CD14-positive monocyte (primary cell): ENCODE data around the gene PIGO. TPM values are rescaled to one million over a fixed set of nuclear protein-coding genes. Genes with fewer than 3 reads are reported as not detected.
A peak's percentile ranks its signal among the peaks of the same experiment; 100 is the strongest.

Experiments used
- DNase-seq, 3 donors: peaks; one replicate each; pipeline ENCODE4 v3.0.0-alpha.2; 2011 to 2022
- H2AFZ ChIP-seq: 2 replicates; pipeline ENCODE4 v1.6.0; 2012; ENCODE audit warnings: mild to moderate bottlenecking, low read depth, low read length, inconsistent platforms; ENCODE audit not compliant: insufficient read depth, poor library complexity, severe bottlenecking
- H3K27ac ChIP-seq, 2 donors: 1 replicate in 1 of 2; 2 replicates in 1 of 2; pipeline ENCODE4 v1.5.1; 2012 to 2013; ENCODE audit warnings: low read length in 2 of 2, control low read depth in 1 of 2, inconsistent platforms in 1 of 2, low read depth in 1 of 2, mild to moderate bottlenecking in 1 of 2
- H3K27me3 ChIP-seq, 2 donors: one replicate each; pipeline versions ENCODE4 v1.6.0 to v1.6.1; 2011 to 2013; ENCODE audit warnings: low read length in 2 of 2; ENCODE audit not compliant: control insufficient read depth in 2 of 2, insufficient read depth in 2 of 2
- H3K36me3 ChIP-seq, 2 donors: replicated peaks in 1 of 2; 1 replicate in 1 of 2; 2 replicates in 1 of 2; pipeline versions ENCODE4 v1.5.1 to v1.6.1; 2012 to 2013; ENCODE audit warnings: low read length in 2 of 2, control low read depth in 1 of 2, inconsistent platforms in 1 of 2, mild to moderate bottlenecking in 1 of 2; ENCODE audit not compliant: insufficient read depth in 2 of 2, control insufficient read depth in 1 of 2
- H3K4me1 ChIP-seq, 2 donors: 1 replicate in 1 of 2; 2 replicates in 1 of 2; pipeline versions ENCODE4 v1.5.1 to v1.6.1; 2012 to 2013; ENCODE audit warnings: low read length in 2 of 2, control low read depth in 1 of 2, inconsistent platforms in 1 of 2, mild to moderate bottlenecking in 1 of 2, moderate library complexity in 1 of 2; ENCODE audit not compliant: insufficient read depth in 2 of 2, control insufficient read depth in 1 of 2
- H3K4me2 ChIP-seq: replicated peaks from 2 replicates; pipeline ENCODE3; 2012; ENCODE audit warnings: low read length, moderate library complexity, mild to moderate bottlenecking; ENCODE audit not compliant: poor library complexity, severe bottlenecking; ENCODE audit errors: extremely low read depth
- H3K4me3 ChIP-seq, 3 experiments: fragments of 200-600 bp in 1 of 3; sonication (generic) in 1 of 3; replicated peaks in 1 of 3; 1 replicate in 2 of 3; 2 replicates in 1 of 3; pipeline ENCODE4 v1.5.1; 2011 to 2013; ENCODE audit warnings: low read length in 3 of 3, mild to moderate bottlenecking in 3 of 3, control low read depth in 2 of 3, low read depth in 2 of 3, inconsistent platforms in 1 of 3, moderate library complexity in 1 of 3
- H3K79me2 ChIP-seq: 2 replicates; pipeline ENCODE4 v1.6.0; 2012; ENCODE audit warnings: mild to moderate bottlenecking, control low read depth, inconsistent platforms, low read length, moderate library complexity; ENCODE audit not compliant: insufficient read depth
- H3K9ac ChIP-seq: 2 replicates; pipeline ENCODE4 v1.6.0; 2017; ENCODE audit warnings: low read length, mild to moderate bottlenecking; ENCODE audit not compliant: insufficient read depth, poor library complexity, severe bottlenecking
- H3K9me3 ChIP-seq, 2 donors: replicated peaks in 1 of 2; 1 replicate in 1 of 2; 2 replicates in 1 of 2; pipeline versions ENCODE4 v1.5.1 to v1.6.1; 2012 to 2013; ENCODE audit warnings: low read length in 2 of 2, control low read depth in 1 of 2; ENCODE audit not compliant: control insufficient read depth in 1 of 2, insufficient read depth in 1 of 2
- H4K20me1 ChIP-seq: 2 replicates; pipeline ENCODE4 v1.6.0; 2012; ENCODE audit warnings: mild to moderate bottlenecking, low read length, control low read depth, moderate library complexity; ENCODE audit not compliant: insufficient read depth
- H3K27ac Mint-ChIP-seq, 7 donors: one replicate each; pipeline ENCODE4 v1.8.0; 2020; ENCODE audit warnings: mild to moderate bottlenecking in 7 of 7, mixed read lengths in 7 of 7, moderate library complexity in 6 of 7, inconsistent platforms in 2 of 7
- H3K27me3 Mint-ChIP-seq, 3 donors: one replicate each; pipeline ENCODE4 v1.8.0; 2021 to 2022; ENCODE audit warnings: low read depth in 3 of 3, mild to moderate bottlenecking in 3 of 3, mixed read lengths in 3 of 3, moderate library complexity in 3 of 3, inconsistent platforms in 1 of 3
- H3K36me3 Mint-ChIP-seq, 2 donors: one replicate each; pipeline ENCODE4 v1.8.0; 2020; ENCODE audit warnings: mixed read lengths in 2 of 2, inconsistent platforms in 1 of 2, mild to moderate bottlenecking in 1 of 2
- H3K4me1 Mint-ChIP-seq: one replicate; pipeline ENCODE4 v1.8.0; 2020; ENCODE audit warnings: mild to moderate bottlenecking, mixed read lengths
- H3K4me3 Mint-ChIP-seq, 2 donors: one replicate each; pipeline ENCODE4 v1.8.0; 2020; ENCODE audit warnings: mild to moderate bottlenecking in 2 of 2, mixed read lengths in 2 of 2, moderate library complexity in 1 of 2
- H3K9me3 Mint-ChIP-seq, 7 donors: one replicate each; pipeline ENCODE4 v1.8.0; 2020 to 2022; ENCODE audit warnings: mixed read lengths in 7 of 7, mild to moderate bottlenecking in 6 of 7, moderate library complexity in 6 of 7, inconsistent platforms in 2 of 7
- CTCF ChIP-seq: fragments of 200-600 bp; IDR thresholded peaks from one replicate; pipeline ENCODE4 v1.8.0; 2022; ENCODE audit warnings: antibody characterized with exemption, mild to moderate bottlenecking
- WGBS: methylation state at CpG from one replicate; pipeline ENCODE4 v1.1.5; 2013; ENCODE audit warnings: missing lambda C conversion rate; ENCODE audit not compliant: insufficient coverage; 5-methylcytosine and 5-hydroxymethylcytosine counted together
- intact Hi-C, 2 donors: fragments of 100-400 bp; cut with micrococcal nuclease; formaldehyde crosslinking; loops; one replicate each; pipeline versions ENCODE4 v1.15.0 to v1.15.1; 2023
- polyA plus RNA-seq, 3 donors: library from polyadenylated mRNA; depleted of rRNA in 1 of 3; unstranded in 2 of 3; stranded (reverse) in 1 of 3; fragments of 300-500 nt in 2 of 3; fragments of >200 nt in 1 of 3; fragmentation: Illumina TruSeq in 2 of 3; gene quantifications; 1 replicate in 2 of 3; 2 replicates in 1 of 3; pipeline ENCODE4 v1.2.3, GENCODE V29; 2012 to 2021

PIGO gene
- polyA plus RNA-seq, 3 donors: 15.7 to 19.1 (median 17.3) TPM

GRCh38 chr9:35108461-35108860 is 12.1 kb upstream of the PIGO start:
- Histone ChIP-seq H3K27ac (peak overlapping the region in 1 of 2 donors; percentile 46), H3K9ac (no peak overlapping the region), H3K36me3 (peaks cover 49 to 59% of the 10 kb centered on the region in 2 donors), H3K4me3 (no peak overlapping the region), H3K27me3 (no peaks in the 10 kb centered on the region), H2AFZ (no peak overlapping the region), H3K4me2 (no peak overlapping the region), H3K79me2 (peaks cover 53% of the 10 kb centered on the region), H4K20me1 (peaks cover 95% of the 10 kb centered on the region), H3K9me3 (no peaks in the 10 kb centered on the region), H3K4me1 (peaks cover 45 to 51% of the 10 kb centered on the region in 2 donors)
- peaks cover 0 to 8% (median 0%) of the 10 kb centered on the region in 3 donors for H3K27me3 Mint-ChIP-seq
- DNase-seq: no peak
- H3K36me3 Mint-ChIP-seq: peaks cover 45 to 75% of the 10 kb centered on the region in 2 donors
- intact Hi-C loops: no loop called here
- peak overlapping the region in 5 of 7 donors; percentile 0 to 73 (median 58) for H3K27ac Mint-ChIP-seq
- peaks cover 0 to 1% (median 0%) of the 10 kb centered on the region in 7 donors for H3K9me3 Mint-ChIP-seq
- H3K4me3 Mint-ChIP-seq: no peak overlapping the region
- H3K4me1 Mint-ChIP-seq: peaks cover 50% of the 10 kb centered on the region
- TF ChIP-seq CTCF: no peak
- WGBS: 84% methylated on average over 5 of the region's 6 CpGs

- Histone ChIP-seq H3K27me3 (no peaks in the 10 kb centered on the region), H3K4me1 (peaks cover 40 to 51% of the 10 kb centered on the region in 2 donors), H3K36me3 (peaks cover 49 to 59% of the 10 kb centered on the region in 2 donors), H3K79me2 (peaks cover 47% of the 10 kb centered on the region), H3K4me2 (no peak overlapping the region), H2AFZ (no peak overlapping the region), H4K20me1 (peaks cover 91% of the 10 kb centered on the region), H3K27ac (peak overlapping the region in 1 of 2 donors; percentile 46), H3K4me3 (no peak overlapping the region), H3K9me3 (no peaks in the 10 kb centered on the region), H3K9ac (no peak overlapping the region)
- H3K36me3 Mint-ChIP-seq: peaks cover 43 to 71% of the 10 kb centered on the region in 2 donors
- WGBS: 84% methylated on average over 8 of the region's 18 CpGs
- peaks cover 0 to 8% (median 0%) of the 10 kb centered on the region in 3 donors for H3K27me3 Mint-ChIP-seq
- no peak for TF ChIP-seq CTCF
- peaks cover 49% of the 10 kb centered on the region for H3K4me1 Mint-ChIP-seq
- intact Hi-C loops: no loop called here
- peak overlapping the region in 1 of 7 donors; percentile 73 for H3K27ac Mint-ChIP-seq
- peaks cover 0 to 1% (median 0%) of the 10 kb centered on the region in 7 donors for H3K9me3 Mint-ChIP-seq
- no peak for DNase-seq
- no peak overlapping the region for H3K4me3 Mint-ChIP-seq
These were observed 11.2 kb upstream of the PIGO start for GRCh38 chr9:35107297-35108290.
